Fibroblast of mammary gland (primary cell): ENCODE results near the gene UCP2.

Experiments
- DNase-seq: peaks from one replicate; pipeline ENCODE4 v3.0.0-alpha.2; 2010; ENCODE audit warnings: low read depth
- H3K4me3 ChIP-seq: 2 replicates; pipeline ENCODE4 v1.5.1; 2011; ENCODE audit warnings: low read depth, mild to moderate bottlenecking, low read length, moderate library complexity; ENCODE audit not compliant: control insufficient read depth
- CTCF ChIP-seq: conservative IDR thresholded peaks from 2 replicates; pipeline ENCODE4 v1.5.1; 2011; ENCODE audit warnings: low read depth, low read length, inconsistent platforms; ENCODE audit not compliant: control insufficient read depth, insufficient read depth

The UCP2 gene

GRCh38 chr11:73974604-73975478 is 7.8 kb downstream of the UCP2 start:
- TF ChIP-seq CTCF = no peak
- DNase-seq = no peak
- no peak overlapping the region for H3K4me3 ChIP-seq

- DNase-seq = no peak
- no peak overlapping the region for H3K4me3 ChIP-seq
- TF ChIP-seq CTCF = no peak
These were observed 9.8 kb downstream of the UCP2 start for GRCh38 chr11:73972620-73973449.

- H3K4me3 ChIP-seq = no peak overlapping the region
- no peak for TF ChIP-seq CTCF
These were observed 10.5 kb downstream of the UCP2 start for GRCh38 chr11:73972187-73972586.

GRCh38 chr11:73971175-73971719 is 11.4 kb downstream of the UCP2 start:
- TF ChIP-seq CTCF = no peak
- DNase-seq = no peak
- H3K4me3 ChIP-seq = no peak overlapping the region

More at GRCh38 chr11:73972187-73972586, 10.5 kb downstream of the UCP2 start:
- DNase-seq = no peak

- TF ChIP-seq CTCF = no peak
- no peak for DNase-seq
These were observed 12.4 kb downstream of the UCP2 start for GRCh38 chr11:73969991-73970800.

GRCh38 chr11:73969091-73969490 is 13.6 kb downstream of the UCP2 start:
- no peak for TF ChIP-seq CTCF
- no peak for DNase-seq
- no peak overlapping the region for H3K4me3 ChIP-seq

More at GRCh38 chr11:73969991-73970800, 12.4 kb downstream of the UCP2 start:
- H3K4me3 ChIP-seq = no peak overlapping the region
